H1 (cell line): ENCODE measurements around the gene UFC1. TPM values are rescaled to one million over a fixed set of nuclear protein-coding genes. Genes with fewer than 3 reads are reported as not detected.

ENCODE experiments used
- CTCF ChIA-PET: fragments of 300-600 bp; sonication (Branson Sonifier 250); formaldehyde crosslinking; loops from one replicate; lab custom pipeline; 2021; ENCODE audit not compliant: partially characterized antibody; lab: Charles Lee
- POLR2A ChIA-PET: fragments of 300-600 bp; sonication (Branson Sonifier 250); formaldehyde crosslinking; loops from one replicate; lab custom pipeline; 2021; ENCODE audit warnings: inconsistent platforms; ENCODE audit not compliant: partially characterized antibody; lab: Charles Lee
- DNase-seq, 2 experiments: peaks; one replicate each; pipeline versions ENCODE4 v3.0.0 to v3.0.0-alpha.2; 2010 to 2022; ENCODE audit warnings: low spot score in 2 of 2, low read depth in 1 of 2, mixed read lengths in 1 of 2
- FAIRE-seq: peaks from 2 replicates; lab custom pipeline; 2011; peaks lifted over from hg19 to GRCh38; lab: Jason Lieb, UNC
- H2AFZ ChIP-seq: 2 replicates; pipeline ENCODE4 v1.8.1; 2012; ENCODE audit warnings: low read length, inconsistent platforms
- H2AK5ac ChIP-seq: 2 replicates; pipeline ENCODE4 v1.6.1; 2013; ENCODE audit warnings: low read depth, low read length
- H2BK120ac ChIP-seq: replicated peaks from 2 replicates; pipeline ENCODE3; 2013; ENCODE audit warnings: low read depth, low read length, inconsistent platforms
- H2BK12ac ChIP-seq: 2 replicates; pipeline ENCODE4 v1.6.1; 2013; ENCODE audit warnings: low read depth, low read length
- H2BK15ac ChIP-seq: 2 replicates; pipeline ENCODE4 v1.6.1; 2013; ENCODE audit warnings: low read length
- H2BK20ac ChIP-seq: 2 replicates; pipeline ENCODE4 v1.6.1; 2013; ENCODE audit warnings: low read length
- H2BK5ac ChIP-seq: 2 replicates; pipeline ENCODE4 v1.6.1; 2013; ENCODE audit warnings: low read depth, low read length
- H3K14ac ChIP-seq: 2 replicates; pipeline ENCODE4 v1.6.1; 2013; ENCODE audit warnings: inconsistent platforms; ENCODE audit not compliant: insufficient read length
- H3K18ac ChIP-seq: 2 replicates; pipeline ENCODE4 v1.6.1; 2013; ENCODE audit warnings: low read length; ENCODE audit errors: extremely low read depth
- H3K23ac ChIP-seq: 2 replicates; pipeline ENCODE4 v1.6.1; 2013; ENCODE audit warnings: inconsistent platforms; ENCODE audit not compliant: insufficient read length
- H3K23me2 ChIP-seq: 2 replicates; pipeline ENCODE4 v1.6.1; 2013; ENCODE audit warnings: low read depth, low read length
- H3K27ac ChIP-seq: 2 replicates; pipeline ENCODE4 v1.6.1; 2011; ENCODE audit warnings: low read depth, low read length, inconsistent platforms
- H3K27me3 ChIP-seq, 4 experiments: replicated peaks in 1 of 4; 1 replicate in 1 of 4; 2 replicates in 3 of 4; pipeline versions ENCODE4 v1.6.1 to v1.8.1; 2011 to 2013; ENCODE audit warnings: low read length in 3 of 4, mild to moderate bottlenecking in 3 of 4, inconsistent platforms in 2 of 4, mixed read lengths in 2 of 4, moderate library complexity in 1 of 4; ENCODE audit not compliant: control insufficient read depth in 3 of 4, insufficient read depth in 3 of 4; ENCODE audit errors: extremely low read depth in 1 of 4
- H3K36me3 ChIP-seq, 4 experiments: 2 replicates each; pipeline versions ENCODE4 v1.6.1 to v1.8.1; 2011 to 2013; ENCODE audit warnings: mild to moderate bottlenecking in 4 of 4, low read length in 3 of 4, moderate library complexity in 2 of 4, control low read depth in 1 of 4, inconsistent platforms in 1 of 4; ENCODE audit not compliant: insufficient read depth in 4 of 4, control insufficient read depth in 2 of 4
- H3K4ac ChIP-seq: replicated peaks from 2 replicates; pipeline ENCODE3; 2013; ENCODE audit warnings: low read length, low read depth, mixed read lengths, inconsistent platforms; ENCODE audit not compliant: insufficient read length
- H3K4me1 ChIP-seq, 4 experiments: replicated peaks in 1 of 4; 1 replicate in 1 of 4; 2 replicates in 3 of 4; pipeline versions ENCODE4 v1.6.1 to v1.8.1; 2011 to 2013; ENCODE audit warnings: low read length in 3 of 4, inconsistent platforms in 2 of 4, mixed read lengths in 1 of 4; ENCODE audit not compliant: insufficient read depth in 4 of 4, control insufficient read depth in 3 of 4
- H3K4me2 ChIP-seq, 2 experiments: 2 replicates each; pipeline versions ENCODE4 v1.6.1 to v1.8.1; 2011 to 2013; ENCODE audit warnings: low read depth in 2 of 2, low read length in 2 of 2, control low read depth in 1 of 2, inconsistent platforms in 1 of 2, mild to moderate bottlenecking in 1 of 2; ENCODE audit not compliant: insufficient read depth in 1 of 2
- H3K4me3 ChIP-seq, 4 experiments: fragments of 200-600, 300-600 bp in 1 of 4; sonication (generic), shearing (Covaris generic), sonication (Bioruptor Twin) in 1 of 4; 2 replicates each; pipeline versions ENCODE4 v1.5.1 to v1.8.1; 2011 to 2016; ENCODE audit warnings: low read length in 4 of 4, low read depth in 3 of 4, control low read depth in 2 of 4, inconsistent platforms in 2 of 4, mild to moderate bottlenecking in 2 of 4, mixed read lengths in 1 of 4, moderate library complexity in 1 of 4; ENCODE audit not compliant: insufficient read depth in 2 of 4; ENCODE audit errors: extremely low read depth in 1 of 4
- H3K56ac ChIP-seq: replicated peaks from 2 replicates; pipeline ENCODE3; 2013; ENCODE audit warnings: low read depth, mild to moderate bottlenecking, mixed read lengths, low read length, inconsistent platforms; ENCODE audit not compliant: insufficient read length
- H3K79me1 ChIP-seq: 2 replicates; pipeline ENCODE4 v1.6.1; 2013; ENCODE audit warnings: low read depth, low read length, control low read depth
- H3K79me2 ChIP-seq, 2 experiments: 2 replicates each; pipeline versions ENCODE4 v1.6.1 to v1.8.1; 2012 to 2013; ENCODE audit warnings: low read length in 2 of 2, mild to moderate bottlenecking in 2 of 2, inconsistent platforms in 1 of 2; ENCODE audit not compliant: insufficient read depth in 2 of 2, control insufficient read depth in 1 of 2
- H3K9ac ChIP-seq, 4 experiments: replicated peaks in 1 of 4; 1 replicate in 1 of 4; 2 replicates in 3 of 4; pipeline versions ENCODE4 v1.6.1 to v1.8.1; 2011 to 2013; ENCODE audit warnings: low read depth in 3 of 4, low read length in 3 of 4, control low read depth in 2 of 4, mild to moderate bottlenecking in 2 of 4, moderate library complexity in 2 of 4, inconsistent platforms in 1 of 4; ENCODE audit errors: extremely low read depth in 1 of 4
- H3K9me3 ChIP-seq, 2 experiments: 2 replicates each; pipeline versions ENCODE4 v1.6.1 to v1.8.1; 2012 to 2013; ENCODE audit warnings: mild to moderate bottlenecking in 2 of 2, moderate library complexity in 2 of 2, control low read depth in 1 of 2, inconsistent platforms in 1 of 2, low read depth in 1 of 2, low read length in 1 of 2, mixed read lengths in 1 of 2; ENCODE audit not compliant: insufficient read depth in 2 of 2
- H4K20me1 ChIP-seq, 2 experiments: replicated peaks in 1 of 2; 2 replicates each; pipeline versions ENCODE3 to v1.8.1; 2011 to 2013; ENCODE audit warnings: inconsistent platforms in 2 of 2, low read length in 2 of 2, mild to moderate bottlenecking in 1 of 2; ENCODE audit not compliant: insufficient read depth in 2 of 2, control insufficient read depth in 1 of 2
- H4K5ac ChIP-seq: 2 replicates; pipeline ENCODE4 v1.6.1; 2013; ENCODE audit warnings: low read length, low read depth, mixed read lengths, inconsistent platforms; ENCODE audit not compliant: insufficient read length
- H4K8ac ChIP-seq: 2 replicates; pipeline ENCODE4 v1.8.0; 2013; ENCODE audit warnings: mild to moderate bottlenecking, moderate library complexity, low read length, inconsistent platforms; ENCODE audit not compliant: insufficient read depth; ENCODE audit errors: extremely low read depth
- H4K91ac ChIP-seq: replicated peaks from 2 replicates; pipeline ENCODE3; 2013; ENCODE audit warnings: low read length, mixed read lengths, inconsistent platforms; ENCODE audit not compliant: insufficient read length
- ATF3 ChIP-seq: IDR thresholded peaks from 2 replicates; pipeline ENCODE4 v1.6.1; 2011; ENCODE audit warnings: low read depth, mild to moderate bottlenecking, low read length; ENCODE audit not compliant: insufficient read depth
- CTBP2 ChIP-seq: IDR thresholded peaks from 2 replicates; pipeline ENCODE4 v1.7.0; 2011; ENCODE audit warnings: borderline replicate concordance, mild to moderate bottlenecking, moderate library complexity, mixed read lengths, low read length; ENCODE audit not compliant: insufficient read depth, insufficient read length
- FOSL1 ChIP-seq: IDR thresholded peaks from 2 replicates; pipeline ENCODE4 v1.6.1; 2011; ENCODE audit warnings: mild to moderate bottlenecking, low read depth, low read length, moderate library complexity; ENCODE audit not compliant: insufficient read depth
- HDAC6 ChIP-seq: IDR thresholded peaks from one replicate; pipeline ENCODE4 v1.7.1; 2012; ENCODE audit warnings: low read depth, mild to moderate bottlenecking, inconsistent platforms, low read length, moderate library complexity
- POLR2A ChIP-seq, 2 experiments: IDR thresholded peaks; 1 replicate in 1 of 2; 2 replicates in 1 of 2; pipeline ENCODE4 v1.6.1; 2011; ENCODE audit warnings: low read depth in 2 of 2, low read length in 2 of 2, mild to moderate bottlenecking in 2 of 2; ENCODE audit errors: control extremely low read depth in 1 of 2
- RBBP5 ChIP-seq: IDR thresholded peaks from 2 replicates; pipeline ENCODE4 v1.7.1; 2012; ENCODE audit warnings: low read depth, mild to moderate bottlenecking, inconsistent platforms, low read length, moderate library complexity, borderline replicate concordance
- SRF ChIP-seq: IDR thresholded peaks from 2 replicates; pipeline ENCODE4 v1.6.1; 2011; ENCODE audit warnings: mild to moderate bottlenecking, low read depth, low read length, moderate library complexity
- TEAD4 ChIP-seq: IDR thresholded peaks from 2 replicates; pipeline ENCODE4 v1.6.1; 2012; ENCODE audit warnings: low read depth, low read length, inconsistent platforms, mixed read lengths
- WGBS, 2 experiments: shearing (Covaris generic) in 1 of 2; methylation state at CpG; one replicate each; pipeline versions ENCODE4 v1.1.6 to v1.1.7; 2013 to 2015; ENCODE audit warnings: low lambda C conversion rate in 2 of 2, mixed read lengths in 2 of 2, inconsistent platforms in 1 of 2, low coverage in 1 of 2, missing lambda C conversion rate in 1 of 2; ENCODE audit not compliant: insufficient replicate concordance in 2 of 2, insufficient coverage in 1 of 2, insufficient read length in 1 of 2; ENCODE audit errors: extremely low coverage in 1 of 2, missing lambda C conversion rate in 1 of 2; 5-methylcytosine and 5-hydroxymethylcytosine counted together
- polyA plus RNA-seq, 7 experiments: library from polyadenylated mRNA; depleted of rRNA in 3 of 7; stranded (reverse) in 5 of 7; unstranded in 2 of 7; fragments of >200 nt in 5 of 7; fragments of 200-250 nt in 2 of 7; gene quantifications; 1 replicate in 5 of 7; 2 replicates in 1 of 7; 4 replicates in 1 of 7; pipeline versions ENCODE4 v1.2.1 to v1.2.3, GENCODE V29; 2011 to 2013; ENCODE audit warnings: missing spikeins in 2 of 7, mixed read lengths in 2 of 7
- total RNA-seq: library from RNA; stranded (reverse); fragmentation: NEBNext Ultra II Directional; extraction: Animal tissue kit (Norgen Biotek cat#: 25700); gene quantifications from 2 replicates; pipeline ENCODE4 v1.2.1, GENCODE V29; 2021

Gene UFC1
- total and polyA plus RNA-seq, 2 of the 8 experiments (the other 6 are each of a cell fraction or from before 2014, with no cell fraction given) = 67.8 to 102 TPM

- no peak overlapping the region for H3K14ac ChIP-seq
- no peak overlapping the region for H2BK120ac ChIP-seq
- H2AK5ac ChIP-seq = no peak overlapping the region
- no peaks in the 10 kb centered on the region; a peak in 1 of 4 replicates for H3K79me2 ChIP-seq
- no peaks in the 10 kb centered on the region for H3K9me3 ChIP-seq
- no peaks in the 10 kb centered on the region for H3K27me3 ChIP-seq
- peak overlapping the region; percentile 35; the same call in 1 of the 2 replicates for H3K27ac ChIP-seq
- H3K4ac ChIP-seq = no peak overlapping the region
- H3K4me2 ChIP-seq = peak overlapping the region; percentile 63 to 96
- H3K79me1 ChIP-seq = no peaks in the 10 kb centered on the region; the same call in 1 of the 2 replicates
- H2BK5ac ChIP-seq = no peak overlapping the region
- H4K8ac ChIP-seq = no peak overlapping the region
- H4K20me1 ChIP-seq = no peaks in the 10 kb centered on the region
- H2BK12ac ChIP-seq = no peak overlapping the region
- WGBS, 2 experiments = 87% methylated on average over 9 of the region's 9 CpGs; no CpG with 5 or more reads in 1 of the 2 experiments
- DNase-seq = no peak
- H3K18ac ChIP-seq = no peak overlapping the region
- TF ChIP-seq FOSL1 = no peak
- no peak for TF ChIP-seq ATF3
- no peak for TF ChIP-seq SRF
- TF ChIP-seq TEAD4 = no peak
- no peak for TF ChIP-seq HDAC6
- TF ChIP-seq CTBP2 = no peak
- TF ChIP-seq POLR2A (IDR thresholded peaks at IDR 0.05; ENCODE audit: control extremely low read depth in 1 of 2, low read depth in 2 of 2, low read length in 2 of 2) = no peak
- no peak for TF ChIP-seq RBBP5
- TF ChIP-seq, all 59 proteins: peak for 0
- H3K9ac ChIP-seq = peak overlapping the region in 2 of 4 experiments; percentile 68 to 73; a peak in 2 of 7 replicates
- H3K23ac ChIP-seq = no peak overlapping the region
- peak overlapping the region; percentile 62 to 80 (median 72); a peak in 7 of 8 replicates for H3K4me3 ChIP-seq
- H2AFZ ChIP-seq = no peak overlapping the region
- POLR2A ChIA-PET = interaction anchor here (0.9 to 13.6 kb wide), 8 partner anchors 9 to 113 kb away, joined by 3 to 130 read pairs (median 4); partner anchors contain the start of genes ADAMTS4, DEDD, PPOX and USF1
- no peak overlapping the region for H4K5ac ChIP-seq
- H3K23me2 ChIP-seq = peaks cover 12% of the 10 kb centered on the region
- H3K4me1 ChIP-seq = peaks cover 0 to 15% (median 4%) of the 10 kb centered on the region in 4 experiments; a peak in 4 of 7 replicates
- H2BK20ac ChIP-seq = no peak overlapping the region
- CTCF ChIA-PET = interaction anchor here (0.8 to 1.7 kb wide), 4 partner anchors 13 to 61 kb away, joined by 3 to 8 read pairs (median 4); no protein-coding TSS in a partner anchor
- peaks cover 2 to 12% (median 7%) of the 10 kb centered on the region in 4 experiments; a peak in 5 of 8 replicates for H3K36me3 ChIP-seq
- FAIRE-seq = no peak
- H2BK15ac ChIP-seq = no peak overlapping the region
- no peak overlapping the region for H3K56ac ChIP-seq
- no peak overlapping the region for H4K91ac ChIP-seq
These were observed 4.7 kb downstream of the UFC1 start for GRCh38 chr1:161158316-161159010.
